Peyer's patch (tissue), 4 donors: ENCODE measurements around the gene TBCK.

Experiments used
- CTCF ChIP-seq, 6 experiments: fragments of 450-650 bp in 4 of 6; fragments of 200-600 bp in 2 of 6; sonication (generic) in 1 of 6; IDR thresholded peaks; one replicate each; pipeline ENCODE4 v1.5.1; 2017 to 2019; ENCODE audit warnings: antibody characterized with exemption in 6 of 6, mild to moderate bottlenecking in 3 of 6, moderate library complexity in 1 of 6
- POLR2A ChIP-seq, 2 donors: fragments of 450-650 bp; IDR thresholded peaks; one replicate each; pipeline ENCODE4 v1.5.1; 2017; ENCODE audit warnings: antibody characterized with exemption in 2 of 2, mild to moderate bottlenecking in 2 of 2, moderate library complexity in 2 of 2

- no peak for TF ChIP-seq POLR2A (IDR thresholded peaks at IDR 0.05)
- TF ChIP-seq CTCF (IDR thresholded peaks at IDR 0.05) = no peak
Observed at GRCh38 chr4:106162278-106162677, 153.7 kb downstream of the TBCK start.
